HG03045 (cell line): Measurements from ENCODE around the gene TNFSF18.
"Not testable (repeated sequence)": the region's sequence is repeated elsewhere in the genome, so short reads cannot be mapped to it uniquely, and the experiment has no call there.

ENCODE experiments used
- ATAC-seq: cut with Tn5 transposase; IDR thresholded peaks from one replicate; pipeline ENCODE4 v1.9.1; 2021; ENCODE audit warnings: mild to moderate bottlenecking, moderate library complexity; ENCODE audit not compliant: unreplicated experiment

TNFSF18 gene

DNA sequence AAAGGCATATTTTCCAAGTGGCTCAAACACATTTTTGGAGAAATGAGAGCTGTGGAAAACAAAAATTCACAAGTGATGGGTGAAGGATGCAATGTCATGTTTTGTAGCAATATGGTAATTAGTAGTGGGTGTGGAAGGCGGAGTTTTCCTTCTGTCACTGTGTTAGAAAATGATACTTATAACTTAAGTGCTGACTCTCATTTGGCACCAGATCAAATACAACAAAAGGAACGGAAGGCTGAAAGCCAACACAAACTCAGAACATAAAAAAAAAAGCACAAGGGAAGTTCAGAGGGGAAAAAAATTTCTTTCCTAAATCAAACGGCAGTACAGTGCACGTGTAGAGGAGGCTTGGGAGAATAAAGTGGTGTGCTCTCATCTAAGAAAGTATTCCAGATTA is at the start of gene TNFSF18:
Gene TNFSF18, minus strand, starts transcription at position 77 of the 400 bp plus-strand sequence. Its CDS starts 45 bp downstream, at position 32.
- ATAC-seq = no peak

DNA sequence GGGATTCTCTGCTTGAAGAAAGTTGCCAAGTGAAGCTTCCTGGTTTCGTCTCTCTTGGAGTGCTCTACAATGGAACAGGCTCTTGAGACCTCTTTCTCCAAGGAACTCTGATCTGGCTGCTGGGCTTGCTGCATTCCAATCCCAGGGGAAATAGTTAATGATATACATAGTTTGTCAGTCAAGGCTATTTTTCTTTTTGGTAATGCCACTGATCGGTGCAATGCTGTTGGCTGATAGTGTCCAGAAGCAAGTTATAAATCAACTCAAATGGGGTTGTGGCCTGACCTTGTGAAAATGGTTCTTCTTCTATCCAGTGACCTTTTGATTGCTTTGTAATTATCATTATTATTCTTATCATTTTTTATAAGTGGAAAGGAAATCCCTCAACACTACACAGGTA is 48.4 kb upstream of the TNFSF18 start:
- ATAC-seq = no peak

GRCh38 chr1:173098117-173098516 is 47.4 kb upstream of the TNFSF18 start:
- ATAC-seq = no peak

GRCh38 chr1:173097001-173097400 is 46.3 kb upstream of the TNFSF18 start:
- ATAC-seq = no peak

DNA sequence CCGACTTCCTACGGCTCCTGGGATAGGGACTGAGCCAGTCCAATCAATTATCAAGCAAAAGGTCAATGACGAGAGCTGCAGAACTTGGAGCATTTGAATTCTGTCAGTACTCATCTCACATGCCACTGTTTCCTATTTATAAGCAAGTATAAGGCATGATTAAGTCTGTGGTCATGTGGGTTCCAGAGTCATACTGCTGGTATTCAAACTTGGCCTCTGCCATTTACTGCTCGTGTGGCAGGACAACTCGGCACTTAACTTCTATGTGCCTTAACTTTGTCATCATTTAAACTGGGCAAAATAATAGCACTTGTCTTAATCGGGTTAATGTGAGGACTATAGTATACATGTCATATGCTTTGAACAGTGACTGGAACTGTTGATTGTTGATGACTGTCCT is 44.9 kb upstream of the TNFSF18 start:
- ATAC-seq = no peak

DNA sequence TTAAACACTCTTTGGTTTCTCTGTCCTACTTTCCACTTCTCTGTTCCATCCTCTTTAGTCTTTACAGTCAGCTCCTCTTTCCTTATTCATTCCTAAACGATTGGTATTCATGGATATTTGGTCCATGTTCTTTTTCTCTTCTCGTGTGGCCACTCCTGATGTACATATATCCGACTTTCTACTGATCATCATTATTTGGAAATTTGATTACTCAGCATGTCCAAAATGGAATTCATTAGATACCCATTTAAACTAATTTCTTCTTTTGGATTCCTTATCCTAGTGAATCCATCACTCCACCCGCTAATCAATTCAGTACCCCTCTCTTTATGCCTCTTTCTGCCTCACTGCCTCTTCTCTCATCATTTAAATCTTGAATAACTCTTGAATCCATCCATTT is 43.8 kb upstream of the TNFSF18 start:
- no peak for ATAC-seq

DNA sequence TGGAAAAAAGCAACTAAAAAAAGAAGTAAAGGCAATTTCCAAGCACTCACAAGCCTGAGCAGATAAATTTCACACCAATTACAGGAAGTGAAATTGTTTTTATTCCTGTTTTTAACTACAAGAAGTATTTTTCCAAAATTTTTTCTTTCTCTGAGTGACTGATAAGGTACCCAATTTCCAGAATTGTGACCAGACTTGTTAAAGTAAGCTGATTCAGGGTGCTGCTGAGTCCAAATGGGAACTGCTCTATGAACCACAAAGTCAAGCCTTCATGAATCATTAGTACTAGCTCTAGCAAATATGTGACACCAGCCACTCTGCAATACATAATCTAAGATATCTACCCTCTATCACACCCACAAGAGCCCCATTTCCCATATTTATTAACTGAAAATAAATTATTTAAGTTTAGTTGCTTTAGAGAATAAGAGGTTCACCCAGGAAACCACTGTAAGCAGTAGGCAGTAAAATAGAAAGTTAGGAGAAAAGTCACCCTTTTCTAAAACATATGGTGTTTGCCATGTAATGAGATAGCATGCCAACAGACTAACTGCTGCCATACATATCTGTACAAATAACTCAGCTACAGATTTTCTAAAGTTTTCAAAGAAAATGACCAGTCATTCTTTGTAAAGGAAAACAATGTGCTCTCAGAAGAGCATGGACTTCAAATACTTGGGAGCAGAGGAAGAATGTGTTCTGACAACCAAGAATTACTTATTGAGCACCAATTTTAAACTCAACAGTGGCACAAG is 43.1 kb upstream of the TNFSF18 start:
- no peak for ATAC-seq

GRCh38 chr1:173084292-173084691 is 33.6 kb upstream of the TNFSF18 start:
- no peak for ATAC-seq

- ATAC-seq = no peak
Measured at GRCh38 chr1:173082913-173083312, 32.2 kb upstream of the TNFSF18 start.

GRCh38 chr1:173074217-173074616 is 23.5 kb upstream of the TNFSF18 start:
- not testable (repeated sequence) for ATAC-seq

DNA sequence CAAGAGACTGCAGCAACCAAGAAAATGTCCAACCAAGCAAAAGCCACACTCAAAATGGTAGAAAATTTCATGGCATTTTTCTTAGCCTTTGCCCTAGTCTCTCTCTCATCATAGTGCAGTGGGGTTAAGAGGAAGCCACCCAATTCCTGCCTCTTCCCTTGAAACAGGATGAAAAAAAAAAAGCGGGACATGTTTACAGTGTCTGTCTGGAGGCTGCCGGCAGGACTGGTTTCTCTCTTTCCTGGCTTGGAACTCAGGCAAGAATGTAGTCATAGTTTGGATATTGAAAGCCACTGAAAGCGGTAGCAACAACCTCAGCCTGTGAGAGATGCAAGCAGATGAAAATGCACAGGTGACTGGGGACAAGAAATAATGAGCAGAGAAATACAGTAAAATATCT is 13.3 kb upstream of the TNFSF18 start:
- ATAC-seq = no peak

DNA sequence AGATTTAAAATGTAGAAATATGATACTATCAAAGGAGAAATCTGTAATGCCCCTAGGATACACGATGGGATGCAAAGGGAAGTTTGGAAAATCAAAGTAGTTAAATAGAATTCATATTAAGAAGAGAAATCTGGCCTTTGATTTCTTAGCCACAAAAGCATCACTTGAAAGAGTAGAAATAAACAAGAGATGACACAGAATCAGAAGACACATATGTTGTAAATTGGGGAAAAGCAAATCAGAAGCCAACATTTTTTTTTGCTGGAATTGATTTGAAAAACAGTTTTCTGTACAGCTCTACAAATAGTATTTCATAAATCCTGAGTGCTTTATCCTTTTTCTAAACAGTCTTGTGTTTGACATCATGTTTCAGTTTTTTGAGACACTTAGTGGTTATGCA is 12.4 kb upstream of the TNFSF18 start:
- ATAC-seq = no peak

GRCh38 chr1:173062150-173062938 is 11.6 kb upstream of the TNFSF18 start:
- no peak for ATAC-seq

- no peak for ATAC-seq
Measured at GRCh38 chr1:173058556-173058955, 7.8 kb upstream of the TNFSF18 start.

GRCh38 chr1:173057984-173058383 is 7.2 kb upstream of the TNFSF18 start:
- ATAC-seq = no peak

GRCh38 chr1:173056365-173056764 is 5.6 kb upstream of the TNFSF18 start:
- ATAC-seq = no peak

GRCh38 chr1:173052681-173053196 is 2.0 kb upstream of the TNFSF18 start:
- no peak for ATAC-seq

DNA sequence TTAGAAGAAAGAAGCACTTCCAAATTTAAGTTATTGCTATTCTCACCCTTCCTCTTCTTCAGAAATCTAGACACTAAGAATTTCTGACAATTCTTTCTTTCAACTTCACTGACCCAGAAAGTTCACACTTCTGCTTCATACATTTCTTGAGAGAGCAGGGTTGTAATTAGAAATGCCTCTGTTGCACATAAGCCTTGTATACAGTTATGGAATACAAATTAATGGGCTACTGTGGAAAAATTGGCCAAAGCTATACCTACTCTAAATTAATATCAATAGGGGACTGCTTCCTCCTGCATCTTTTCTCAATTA is 1.5 kb downstream of the TNFSF18 start:
- no peak for ATAC-seq

DNA sequence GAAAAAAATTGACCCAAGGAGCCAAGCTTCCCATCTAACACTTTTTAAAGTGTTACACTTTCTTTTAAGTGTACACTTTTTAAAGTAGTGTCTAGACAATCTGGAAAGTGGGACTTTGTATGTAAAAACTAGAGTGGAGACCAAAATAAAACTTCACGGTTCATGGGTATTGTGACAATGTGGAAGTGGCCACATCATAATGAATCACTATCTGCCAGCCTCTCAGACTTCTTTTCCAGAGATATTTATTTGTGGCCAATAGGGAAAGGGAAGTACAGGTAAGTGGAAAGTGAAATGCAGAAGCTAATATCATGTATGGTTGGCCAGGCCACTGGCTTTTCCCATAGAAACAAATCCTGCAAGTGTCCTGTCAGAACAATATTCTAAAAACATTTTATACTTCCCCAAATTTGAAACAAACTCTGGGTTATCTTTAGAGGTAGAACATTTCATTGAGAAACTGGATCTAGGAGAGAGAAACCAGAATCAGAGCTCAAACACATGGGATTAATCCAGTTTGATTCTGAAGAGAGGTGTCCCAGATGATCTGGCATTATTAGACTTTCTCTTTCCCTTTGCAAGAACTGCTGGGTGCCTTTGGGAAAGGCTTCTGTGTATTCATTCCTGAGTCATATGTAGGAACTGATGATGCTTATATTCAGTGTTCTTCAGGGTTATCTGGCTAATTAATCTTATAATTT is 2.0 kb downstream of the TNFSF18 start:
- ATAC-seq = no peak

GRCh38 chr1:173044656-173045055 is 6.1 kb downstream of the TNFSF18 start:
- ATAC-seq = no peak

GRCh38 chr1:173043253-173043652 is 7.5 kb downstream of the TNFSF18 start:
- no peak for ATAC-seq

- no peak for ATAC-seq
Measured at GRCh38 chr1:173042806-173043205, 7.9 kb downstream of the TNFSF18 start.
